ENCODE measurements around the gene C2CD2.

The C2CD2 gene

DNA sequence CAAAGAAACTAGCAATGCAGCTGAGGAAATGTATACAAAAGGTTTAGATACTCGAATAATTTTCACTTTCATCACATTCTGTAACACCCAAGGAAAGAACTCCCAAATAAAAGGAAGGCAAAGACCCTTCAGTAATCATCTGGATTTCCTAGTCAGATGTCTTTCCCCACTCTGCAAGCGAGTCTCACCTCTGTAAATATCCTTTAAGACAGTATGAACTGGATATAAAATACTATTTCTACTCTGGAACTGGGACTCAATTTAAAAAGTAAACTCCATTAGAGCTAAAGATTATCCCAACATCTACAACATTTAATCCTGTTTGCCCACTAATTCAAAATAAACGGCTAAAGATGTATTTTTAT, 27.0 kb downstream of the C2CD2 start:
- no peak for DNase-seq (ENCODE audit: extremely low read depth, low read depth)
- no peak overlapping the region for H3K4me3 ChIP-seq (replicated peaks; ENCODE audit: low read depth, low read length)
- TF ChIP-seq, protein P1, sequence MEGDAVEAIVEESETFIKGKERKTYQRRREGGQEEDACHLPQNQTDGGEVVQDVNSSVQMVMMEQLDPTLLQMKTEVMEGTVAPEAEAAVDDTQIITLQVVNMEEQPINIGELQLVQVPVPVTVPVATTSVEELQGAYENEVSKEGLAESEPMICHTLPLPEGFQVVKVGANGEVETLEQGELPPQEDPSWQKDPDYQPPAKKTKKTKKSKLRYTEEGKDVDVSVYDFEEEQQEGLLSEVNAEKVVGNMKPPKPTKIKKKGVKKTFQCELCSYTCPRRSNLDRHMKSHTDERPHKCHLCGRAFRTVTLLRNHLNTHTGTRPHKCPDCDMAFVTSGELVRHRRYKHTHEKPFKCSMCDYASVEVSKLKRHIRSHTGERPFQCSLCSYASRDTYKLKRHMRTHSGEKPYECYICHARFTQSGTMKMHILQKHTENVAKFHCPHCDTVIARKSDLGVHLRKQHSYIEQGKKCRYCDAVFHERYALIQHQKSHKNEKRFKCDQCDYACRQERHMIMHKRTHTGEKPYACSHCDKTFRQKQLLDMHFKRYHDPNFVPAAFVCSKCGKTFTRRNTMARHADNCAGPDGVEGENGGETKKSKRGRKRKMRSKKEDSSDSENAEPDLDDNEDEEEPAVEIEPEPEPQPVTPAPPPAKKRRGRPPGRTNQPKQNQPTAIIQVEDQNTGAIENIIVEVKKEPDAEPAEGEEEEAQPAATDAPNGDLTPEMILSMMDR (IDR thresholded peaks at IDR 0.05; ENCODE audit: low read depth, low read length, missing control alignments): no peak

DNA sequence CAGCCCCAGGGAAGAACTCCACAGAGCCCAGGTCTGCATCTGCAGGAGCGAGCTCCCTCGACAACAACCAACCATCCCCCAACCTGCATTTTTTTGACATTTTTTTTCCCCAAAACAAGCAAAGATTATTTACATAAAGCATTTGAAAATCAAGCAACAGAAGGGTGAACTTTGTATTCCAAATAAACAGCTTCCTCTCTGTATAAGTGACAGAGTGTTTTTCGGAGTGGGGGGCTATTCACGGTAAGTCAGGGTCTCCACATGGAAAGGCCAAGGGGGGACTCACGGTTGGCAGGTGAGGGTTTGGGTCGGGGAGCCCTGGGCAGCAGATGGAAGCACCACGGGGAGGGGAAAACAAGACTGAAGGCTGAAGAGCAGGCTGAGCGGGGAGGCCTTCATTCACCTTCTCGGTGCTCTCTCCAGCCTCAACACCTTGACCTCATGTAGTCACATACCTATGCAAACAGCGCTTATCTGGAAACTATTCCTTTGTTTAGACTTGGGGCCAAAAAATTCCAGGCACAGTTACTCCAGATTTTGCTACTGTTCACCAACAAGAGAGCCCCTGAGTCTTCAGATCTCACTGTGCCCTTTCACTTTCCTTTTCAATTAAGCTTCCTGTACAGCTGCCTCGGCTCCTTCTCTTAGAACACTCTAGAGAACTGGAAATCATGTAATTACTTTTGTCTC, 27.6 kb downstream of the C2CD2 start:
- no peak overlapping the region for H3K4me3 ChIP-seq (replicated peaks; ENCODE audit: low read depth, low read length)
- no peak for DNase-seq (ENCODE audit: extremely low read depth, low read depth)
- TF ChIP-seq, protein P1 (IDR thresholded peaks at IDR 0.05; ENCODE audit: low read depth, low read length, missing control alignments): no peak

DNA sequence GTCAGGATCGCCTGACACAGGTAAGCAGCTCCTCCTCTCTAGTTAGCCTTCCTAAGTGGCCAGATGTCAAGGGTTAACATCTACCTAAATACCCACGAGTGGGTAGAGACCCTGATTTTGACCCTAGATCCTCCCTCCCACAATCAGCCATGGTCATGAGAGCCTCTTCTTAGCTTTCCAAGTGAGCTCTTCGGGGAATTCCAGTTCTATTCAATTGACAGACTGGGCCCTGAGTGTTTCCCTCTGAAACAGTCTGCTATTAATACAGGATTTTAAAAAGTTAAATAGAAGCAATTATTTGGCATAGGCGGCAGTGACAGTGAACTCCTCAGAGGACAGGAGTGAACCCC, 28.1 kb downstream of the C2CD2 start:
- no peak for DNase-seq (ENCODE audit: extremely low read depth, low read depth)
- TF ChIP-seq, protein P1 (IDR thresholded peaks at IDR 0.05; ENCODE audit: low read depth, low read length, missing control alignments): no peak
- no peak overlapping the region for H3K4me3 ChIP-seq (replicated peaks; ENCODE audit: low read depth, low read length)

DNA sequence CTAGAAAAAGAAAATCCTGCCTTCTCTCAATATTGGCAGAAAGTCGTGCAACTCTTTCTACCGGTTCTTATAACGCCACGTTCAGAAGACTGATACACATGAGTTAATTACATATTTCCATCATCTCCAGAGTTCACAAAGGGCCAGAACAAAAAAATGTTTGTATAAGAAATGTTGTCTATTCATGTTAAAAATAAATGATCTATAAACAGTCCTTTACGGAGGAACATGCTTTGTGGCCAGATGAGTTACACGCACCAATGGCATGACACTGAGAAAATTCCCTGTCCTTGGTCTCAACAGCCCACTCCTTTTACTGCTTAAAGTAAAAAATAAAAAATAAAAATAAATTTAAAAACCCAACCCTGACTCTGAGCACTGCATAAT, 29.5 kb downstream of the C2CD2 start:
- TF ChIP-seq, protein P1 (IDR thresholded peaks at IDR 0.05; ENCODE audit: low read depth, low read length, missing control alignments): no peak
- DNase-seq (ENCODE audit: extremely low read depth, low read depth): no peak
- no peak overlapping the region for H3K4me3 ChIP-seq (replicated peaks; ENCODE audit: low read depth, low read length)

DNA sequence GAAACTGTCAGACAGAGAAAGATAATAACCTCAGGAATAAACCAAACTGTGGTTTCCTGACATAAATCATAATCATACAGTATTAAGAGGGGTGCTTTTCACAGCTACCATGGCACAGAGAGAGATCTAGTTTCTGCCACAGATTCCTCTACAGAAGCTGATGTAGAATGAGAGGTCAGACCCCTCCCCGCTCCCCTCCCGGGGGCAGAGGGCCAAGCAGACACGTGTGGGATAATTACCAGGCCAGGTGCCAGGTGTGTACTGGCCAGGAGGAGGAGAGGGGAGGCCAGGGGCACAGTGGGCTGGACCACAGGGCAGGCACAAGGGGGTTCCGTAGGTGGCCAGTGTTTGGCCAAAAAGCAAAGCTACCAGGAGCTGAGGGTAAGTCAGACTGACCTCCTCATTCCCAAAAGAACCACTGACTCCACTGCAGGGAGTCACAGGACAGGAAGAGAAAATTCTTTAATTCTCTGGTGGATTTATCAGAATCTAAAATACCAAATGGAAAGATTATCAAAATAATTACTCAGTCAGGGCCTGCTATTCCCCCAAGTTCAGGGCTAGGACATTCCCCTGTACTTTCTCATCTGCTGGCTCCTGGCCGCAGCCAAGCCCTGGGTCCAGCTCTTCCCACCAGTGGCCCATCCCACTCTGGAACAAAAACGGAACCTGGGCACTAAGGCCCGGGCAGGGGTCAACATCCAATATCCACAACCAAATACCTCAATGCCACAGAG, 30.0 kb downstream of the C2CD2 start:
- DNase-seq (ENCODE audit: extremely low read depth, low read depth): no peak
- TF ChIP-seq, protein P1 (IDR thresholded peaks at IDR 0.05; ENCODE audit: low read depth, low read length, missing control alignments): no peak
- H3K4me3 ChIP-seq (replicated peaks; ENCODE audit: low read depth, low read length): no peak overlapping the region

DNA sequence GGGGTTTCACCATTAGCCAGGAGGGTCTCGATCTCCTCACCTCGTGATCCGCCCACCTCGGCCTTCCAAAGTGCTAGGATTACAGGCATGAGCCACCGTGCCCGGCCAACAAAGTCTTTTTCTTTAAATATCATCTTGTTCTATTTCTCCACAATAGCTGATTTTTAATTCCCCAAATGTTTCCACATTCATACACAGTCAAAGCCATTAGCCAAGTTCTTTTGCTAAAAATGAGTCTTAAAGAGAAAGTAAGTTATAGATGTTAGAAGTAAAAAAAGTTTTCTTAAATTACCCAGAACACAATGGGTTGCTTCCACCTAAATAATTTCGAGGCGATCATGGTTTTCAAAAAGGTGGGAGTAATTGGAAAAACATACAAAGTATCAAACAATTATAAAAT, 30.6 kb downstream of the C2CD2 start:
- no peak overlapping the region for H3K4me3 ChIP-seq (replicated peaks; ENCODE audit: low read depth, low read length)
- DNase-seq (ENCODE audit: extremely low read depth, low read depth): no peak
- TF ChIP-seq, protein P1 (IDR thresholded peaks at IDR 0.05; ENCODE audit: low read depth, low read length, missing control alignments): no peak

Data from HFF-Myc (cell line).